HL-60/S4 treated with phorbol 12-myristate 13-acetate at 8.2 ng/mL for 4 days and 3 days (cell line): ENCODE measurements around the gene CCL22.
"Not testable (repeated sequence)": the region's sequence is repeated elsewhere in the genome, so short reads cannot be mapped to it uniquely, and the experiment has no call there.

Source experiments
- in situ Hi-C: fragments of 300-500 bp; cut with MboI; formaldehyde crosslinking; loops from 2 replicates; pipeline ENCODE4 v1.15.0; 2022; ENCODE audit warnings: low sequenced_read_pairs

Gene CCL22

GRCh38 chr16:57391300-57391699 lies 32.7 kb downstream of the CCL22 start:
- in situ Hi-C loops, result no loop called here

GRCh38 chr16:57391708-57392107 lies 33.1 kb downstream of the CCL22 start:
- in situ Hi-C loops, result no loop called here

GRCh38 chr16:57392694-57393093 lies 34.1 kb downstream of the CCL22 start:
- in situ Hi-C loops, result no loop called here

GRCh38 chr16:57394444-57394843 lies 35.9 kb downstream of the CCL22 start:
- in situ Hi-C loops, result no loop called here

GRCh38 chr16:57395026-57395425 lies 36.4 kb downstream of the CCL22 start:
- in situ Hi-C loops, result no loop called here

- in situ Hi-C loops, result no loop called here
These were observed 38.2 kb downstream of the CCL22 start for GRCh38 chr16:57396786-57397185.

GRCh38 chr16:57397493-57397892 lies 38.9 kb downstream of the CCL22 start:
- in situ Hi-C loops, result not testable (repeated sequence)

- in situ Hi-C loops, result no loop called here
These were observed 43.5 kb downstream of the CCL22 start for GRCh38 chr16:57401943-57402640.

- in situ Hi-C loops, result no loop called here
These were observed 45.6 kb downstream of the CCL22 start, which contains the start of gene CCL17 for GRCh38 chr16:57403965-57404817. Gene CCL17, plus strand, starts transcription at chr16:57404767. Its CDS starts 9,166 bp downstream, at chr16:57413933.

- in situ Hi-C loops, result no loop called here
These were observed 46.5 kb downstream of the CCL22 start for GRCh38 chr16:57405097-57405496.

- in situ Hi-C loops, result no loop called here
These were observed 48.3 kb downstream of the CCL22 start for GRCh38 chr16:57406881-57407280.

GRCh38 chr16:57407521-57408353 lies 49.2 kb downstream of the CCL22 start:
- in situ Hi-C loops, result no loop called here

- in situ Hi-C loops, result no loop called here
These were observed 50.5 kb downstream of the CCL22 start for GRCh38 chr16:57409065-57409464.

- in situ Hi-C loops, result no loop called here
These were observed 51.4 kb downstream of the CCL22 start for GRCh38 chr16:57409870-57410587.

GRCh38 chr16:57411362-57411976 lies 52.9 kb downstream of the CCL22 start:
- in situ Hi-C loops, result no loop called here

- in situ Hi-C loops, result no loop called here
These were observed 54.0 kb downstream of the CCL22 start for GRCh38 chr16:57412584-57412983.

- in situ Hi-C loops, result no loop called here
These were observed 54.7 kb downstream of the CCL22 start for GRCh38 chr16:57413301-57413730.

- in situ Hi-C loops, result no loop called here
These were observed 55.1 kb downstream of the CCL22 start for GRCh38 chr16:57413733-57414132.
